Measurements from ENCODE around the gene DCLK2. TPM values are rescaled to one million over a fixed set of nuclear protein-coding genes. Genes with fewer than 3 reads are reported as not detected.

Gene DCLK2
- polyA plus RNA-seq, 1 donor from 2014 or later = 134 TPM

- peaks cover 46% of the 10 kb centered on the region for H3K36me3 ChIP-seq (ENCODE audit: insufficient read depth, low read length)
Observed at GRCh38 chr4:150253416-150253815, 175.2 kb downstream of the DCLK2 start.

GRCh38 chr4:150253965-150254630 lies 175.9 kb downstream of the DCLK2 start:
- Histone ChIP-seq H2AFZ (ENCODE audit: low read depth, low read length) (no peak overlapping the region), H3K79me2 (replicated peaks; ENCODE audit: insufficient read depth, low read length) (no peaks in the 10 kb centered on the region), H3K27ac (ENCODE audit: low read length) (no peak overlapping the region), H3K9me2 (ENCODE audit: insufficient read depth, low read length) (no peaks in the 10 kb centered on the region), H3K4me3 (ENCODE audit: low read length) (no peak overlapping the region), H3K27me3 (ENCODE audit: insufficient read depth, low read depth, low read length) (no peaks in the 10 kb centered on the region), H3K36me3 (ENCODE audit: insufficient read depth, low read length) (peaks cover 44% of the 10 kb centered on the region), H3K9me3 (ENCODE audit: low read length) (no peaks in the 10 kb centered on the region), H3K4me2 (ENCODE audit: low read length) (no peak overlapping the region), H4K20me1 (ENCODE audit: insufficient read depth) (no peaks in the 10 kb centered on the region), H3K9ac (ENCODE audit: low read length) (no peak overlapping the region), H3F3A (ENCODE audit: insufficient read depth, low read length, poor library complexity, severe bottlenecking) (peaks cover 4% of the 10 kb centered on the region)
- TF ChIP-seq SMC3 (conservative IDR thresholded peaks at IDR 0.05; ENCODE audit: poor library complexity) (no peak), RAD21 (conservative IDR thresholded peaks at IDR 0.05) (no peak)

More at GRCh38 chr4:150253416-150253815, 175.2 kb downstream of the DCLK2 start:
- no peaks in the 10 kb centered on the region for H3K79me2 ChIP-seq (replicated peaks; ENCODE audit: insufficient read depth, low read length)
- no peak overlapping the region for H3K4me2 ChIP-seq (ENCODE audit: low read length)
- H2AFZ ChIP-seq (ENCODE audit: low read depth, low read length) = no peak overlapping the region
- no peak overlapping the region for H3K9ac ChIP-seq (ENCODE audit: low read length)
- H3K9me3 ChIP-seq (ENCODE audit: low read length) = no peaks in the 10 kb centered on the region
- no peak overlapping the region for H3K27ac ChIP-seq (ENCODE audit: low read length)
- no peak overlapping the region for H3K4me3 ChIP-seq (ENCODE audit: low read length)
- TF ChIP-seq MXI1 (conservative IDR thresholded peaks at IDR 0.05; ENCODE audit: poor library complexity, severe bottlenecking) (no peak), REST (IDR thresholded peaks at IDR 0.05; ENCODE audit: borderline replicate concordance) (no peak), EP300 (conservative IDR thresholded peaks at IDR 0.05; ENCODE audit: poor library complexity, severe bottlenecking) (no peak)
- no peaks in the 10 kb centered on the region for H3K27me3 ChIP-seq (ENCODE audit: insufficient read depth, low read depth, low read length)
- no peaks in the 10 kb centered on the region for H3K9me2 ChIP-seq (ENCODE audit: insufficient read depth, low read length)
- peaks cover 4% of the 10 kb centered on the region for H3F3A ChIP-seq (ENCODE audit: insufficient read depth, low read length, poor library complexity, severe bottlenecking)
- no peaks in the 10 kb centered on the region for H4K20me1 ChIP-seq (ENCODE audit: insufficient read depth)

GRCh38 chr4:150255610-150256224 lies 177.5 kb downstream of the DCLK2 start:
- no peaks in the 10 kb centered on the region for H3F3A ChIP-seq (ENCODE audit: insufficient read depth, low read length, poor library complexity, severe bottlenecking)
- H3K79me2 ChIP-seq (replicated peaks; ENCODE audit: insufficient read depth, low read length) = no peaks in the 10 kb centered on the region
- H3K36me3 ChIP-seq (ENCODE audit: insufficient read depth, low read length) = peaks cover 50% of the 10 kb centered on the region
- no peaks in the 10 kb centered on the region for H4K20me1 ChIP-seq (ENCODE audit: insufficient read depth)
- H3K9me2 ChIP-seq (ENCODE audit: insufficient read depth, low read length) = no peaks in the 10 kb centered on the region
- H3K9ac ChIP-seq (ENCODE audit: low read length) = no peak overlapping the region
- no peaks in the 10 kb centered on the region for H3K9me3 ChIP-seq (ENCODE audit: low read length)
- H3K4me3 ChIP-seq (ENCODE audit: low read length) = no peak overlapping the region
- H3K27ac ChIP-seq (ENCODE audit: low read length) = no peak overlapping the region
- no peak overlapping the region for H3K4me2 ChIP-seq (ENCODE audit: low read length)
- H2AFZ ChIP-seq (ENCODE audit: low read depth, low read length) = no peak overlapping the region
- no peaks in the 10 kb centered on the region for H3K27me3 ChIP-seq (ENCODE audit: insufficient read depth, low read depth, low read length)
- no peak for TF ChIP-seq TAF1 (IDR thresholded peaks at IDR 0.05; ENCODE audit: low read depth)
- no peak for TF ChIP-seq EP300 (conservative IDR thresholded peaks at IDR 0.05; ENCODE audit: poor library complexity, severe bottlenecking)
- no peak for TF ChIP-seq REST (IDR thresholded peaks at IDR 0.05; ENCODE audit: borderline replicate concordance)
- TF ChIP-seq MXI1 (conservative IDR thresholded peaks at IDR 0.05; ENCODE audit: poor library complexity, severe bottlenecking) = no peak
- TF ChIP-seq RAD21 (conservative IDR thresholded peaks at IDR 0.05) = no peak
- no peak for TF ChIP-seq CTCF (IDR thresholded peaks at IDR 0.05; ENCODE audit: poor library complexity, severe bottlenecking)
- TF ChIP-seq POLR2AphosphoS5 (IDR thresholded peaks at IDR 0.05) = no peak
- no peak for TF ChIP-seq SMC3 (conservative IDR thresholded peaks at IDR 0.05; ENCODE audit: poor library complexity)
- no peak for TF ChIP-seq EZH2 (IDR thresholded peaks at IDR 0.05; ENCODE audit: borderline replicate concordance, insufficient read depth, low read length, poor library complexity, severe bottlenecking)
